HG02840 (cell line): Measurements from ENCODE around the gene C8G.

Experiments
- ATAC-seq: cut with Tn5 transposase; IDR thresholded peaks from one replicate; pipeline ENCODE4 v1.9.1; 2021; ENCODE audit warnings: mild to moderate bottlenecking, moderate library complexity, moderate number of reproducible peaks; ENCODE audit not compliant: unreplicated experiment, low FRiP score

C8G gene

DNA sequence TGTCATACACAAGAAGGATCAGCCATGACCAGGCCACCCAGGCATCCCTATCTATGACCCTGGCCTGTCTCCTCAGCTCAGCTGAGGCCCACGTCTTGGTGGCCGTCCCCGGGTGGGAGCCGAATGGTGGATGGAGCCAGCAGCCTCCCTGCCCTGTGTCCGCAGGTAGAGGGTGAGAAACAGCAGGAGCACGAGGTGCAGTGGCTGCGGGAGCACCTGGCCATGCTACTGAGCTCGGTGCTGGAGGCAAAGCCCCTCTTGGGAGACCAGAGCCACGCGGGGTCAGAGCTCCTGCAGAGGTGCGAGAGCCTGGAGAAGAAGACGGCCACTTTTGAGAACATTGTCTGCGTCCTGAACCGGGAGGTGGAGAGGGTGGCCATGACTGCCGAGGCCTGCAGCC, 25.0 kb upstream of the C8G start:
- no peak for ATAC-seq

GRCh38 chr9:136920734-136921231, 24.3 kb upstream of the C8G start:
- no peak for ATAC-seq

- ATAC-seq: no peak
Measured at GRCh38 chr9:136921307-136921706, 23.7 kb upstream of the C8G start.

DNA sequence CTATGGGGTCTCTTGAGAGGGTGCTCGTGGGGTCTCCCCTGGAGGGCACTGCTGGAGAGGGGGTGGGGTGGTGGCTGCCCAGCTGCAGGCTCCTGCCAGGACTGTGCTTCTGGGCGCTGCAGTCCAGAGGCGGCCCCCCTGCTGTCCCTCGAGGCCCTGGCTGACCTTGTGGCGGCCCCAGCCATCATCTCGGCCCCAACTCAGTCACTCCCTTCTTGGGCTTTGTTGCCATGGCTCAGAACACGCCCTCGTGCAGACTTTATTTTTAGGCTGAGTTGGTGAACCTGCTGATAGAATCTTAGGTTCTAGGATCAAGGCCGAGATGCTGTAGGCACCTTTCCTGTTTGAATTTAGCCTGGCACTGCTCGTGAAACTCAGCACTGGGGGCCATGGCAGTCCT, 23.3 kb upstream of the C8G start:
- ATAC-seq: no peak

DNA sequence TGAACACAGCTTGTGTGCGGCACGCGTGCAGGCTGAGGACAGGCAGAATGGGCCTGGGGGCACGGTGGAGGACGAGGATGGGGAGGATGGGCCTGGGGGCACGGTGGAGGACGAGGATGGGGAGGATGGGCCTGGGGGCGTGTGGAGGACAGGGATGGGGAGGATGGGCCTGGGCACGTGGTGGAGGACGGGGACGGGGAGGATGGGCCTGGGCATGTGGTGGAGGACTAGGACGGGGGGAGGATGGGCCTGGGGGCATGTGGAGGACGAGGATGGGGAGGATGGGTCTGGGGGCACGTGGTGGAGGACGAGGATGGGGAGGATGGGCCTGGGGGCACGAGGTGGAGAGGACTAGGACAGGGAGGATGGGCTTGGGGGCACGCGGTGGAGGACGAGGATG, 22.5 kb upstream of the C8G start:
- ATAC-seq: no peak

DNA sequence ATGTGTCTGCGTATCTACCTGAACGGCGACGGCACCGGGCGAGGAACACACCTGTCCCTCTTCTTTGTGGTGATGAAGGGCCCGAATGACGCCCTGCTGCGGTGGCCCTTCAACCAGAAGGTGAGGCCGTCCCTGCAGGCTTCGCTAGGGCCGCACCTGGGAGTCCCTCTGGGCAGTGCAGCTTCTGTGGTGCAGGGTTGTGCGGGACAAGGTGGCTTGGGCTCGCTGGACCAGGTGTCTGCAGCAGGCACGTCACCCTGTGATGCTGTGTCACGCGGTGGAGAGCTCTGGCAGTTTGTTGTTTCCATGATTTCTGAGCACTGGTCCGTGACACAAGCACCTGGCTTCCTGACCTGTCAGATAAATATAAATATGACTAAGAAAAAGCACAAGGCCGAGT, 21.2 kb upstream of the C8G start:
- ATAC-seq: no peak

DNA sequence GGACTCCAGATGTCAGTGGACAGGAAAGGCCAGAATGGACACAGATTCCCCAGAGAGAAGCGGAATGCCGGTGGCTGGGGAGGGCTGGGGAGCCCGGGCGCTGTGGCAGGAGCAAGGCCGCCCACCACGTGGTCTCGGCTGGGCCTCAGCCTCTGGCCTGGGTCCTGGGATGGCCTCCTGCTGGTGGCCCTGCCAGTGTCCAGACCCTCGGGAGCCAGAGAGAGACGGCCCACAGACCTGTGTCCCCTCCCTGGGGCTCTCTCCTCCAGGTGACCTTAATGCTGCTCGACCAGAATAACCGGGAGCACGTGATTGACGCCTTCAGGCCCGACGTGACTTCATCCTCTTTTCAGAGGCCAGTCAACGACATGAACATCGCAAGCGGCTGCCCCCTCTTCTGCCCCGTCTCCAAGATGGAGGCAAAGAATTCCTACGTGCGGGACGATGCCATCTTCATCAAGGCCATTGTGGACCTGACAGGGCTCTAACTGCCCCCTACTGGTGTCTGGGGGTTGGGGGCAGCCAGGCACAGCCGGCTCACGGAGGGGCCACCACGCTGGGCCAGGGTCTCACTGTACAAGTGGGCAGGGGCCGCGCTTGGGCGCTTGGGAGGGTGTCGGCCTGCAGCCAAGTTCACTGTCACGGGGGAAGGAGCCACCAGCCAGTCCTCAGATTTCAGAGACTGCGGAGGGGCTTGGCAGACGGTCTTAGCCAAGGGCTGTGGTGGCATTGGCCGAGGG, 19.5 kb upstream of the C8G start:
- no peak for ATAC-seq

DNA sequence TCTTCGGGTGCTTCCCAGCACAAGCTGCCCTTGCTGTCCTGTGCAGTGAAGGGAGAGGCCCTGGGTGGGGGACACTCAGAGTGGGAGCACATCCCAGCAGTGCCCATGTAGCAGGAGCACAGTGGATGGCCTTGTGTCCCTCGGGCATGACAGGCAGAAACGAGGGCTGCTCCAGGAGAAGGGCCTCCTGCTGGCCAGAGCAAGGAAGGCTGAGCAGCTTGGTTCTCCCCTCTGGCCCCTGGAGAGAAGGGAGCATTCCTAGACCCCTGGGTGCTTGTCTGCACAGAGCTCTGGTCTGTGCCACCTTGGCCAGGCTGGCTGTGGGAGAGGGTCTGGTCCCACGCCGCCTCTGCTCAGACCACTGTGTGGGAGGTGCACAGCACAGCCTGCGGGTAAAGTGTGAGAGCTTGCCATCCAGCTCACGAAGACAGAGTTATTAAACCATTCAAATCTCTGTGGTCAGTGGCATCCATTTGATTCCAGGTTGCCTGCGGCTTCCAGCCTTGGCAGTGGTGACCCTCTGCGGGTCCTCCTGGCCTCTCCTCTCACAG, 18.8 kb upstream of the C8G start:
- ATAC-seq: no peak

DNA sequence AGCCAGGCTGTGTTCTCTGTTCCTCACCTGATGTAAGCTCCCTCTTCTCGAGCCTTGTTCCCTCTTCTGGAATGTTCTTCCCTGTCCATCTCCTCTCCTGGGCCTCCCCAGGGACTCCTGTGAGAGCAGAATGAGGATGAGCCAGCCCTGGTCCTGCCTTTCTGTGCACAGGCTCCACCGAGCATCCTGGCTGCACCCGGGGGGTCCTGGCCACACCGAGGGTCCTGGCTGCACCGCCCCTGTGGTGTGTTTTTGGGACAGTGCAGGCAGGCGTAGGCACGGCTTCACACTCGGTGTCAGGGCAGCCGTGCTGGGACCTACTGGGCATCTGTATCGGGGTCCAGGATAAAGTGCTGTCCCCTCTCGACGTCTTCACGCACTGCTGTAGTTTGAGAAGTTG, 18.3 kb upstream of the C8G start:
- no peak for ATAC-seq

DNA sequence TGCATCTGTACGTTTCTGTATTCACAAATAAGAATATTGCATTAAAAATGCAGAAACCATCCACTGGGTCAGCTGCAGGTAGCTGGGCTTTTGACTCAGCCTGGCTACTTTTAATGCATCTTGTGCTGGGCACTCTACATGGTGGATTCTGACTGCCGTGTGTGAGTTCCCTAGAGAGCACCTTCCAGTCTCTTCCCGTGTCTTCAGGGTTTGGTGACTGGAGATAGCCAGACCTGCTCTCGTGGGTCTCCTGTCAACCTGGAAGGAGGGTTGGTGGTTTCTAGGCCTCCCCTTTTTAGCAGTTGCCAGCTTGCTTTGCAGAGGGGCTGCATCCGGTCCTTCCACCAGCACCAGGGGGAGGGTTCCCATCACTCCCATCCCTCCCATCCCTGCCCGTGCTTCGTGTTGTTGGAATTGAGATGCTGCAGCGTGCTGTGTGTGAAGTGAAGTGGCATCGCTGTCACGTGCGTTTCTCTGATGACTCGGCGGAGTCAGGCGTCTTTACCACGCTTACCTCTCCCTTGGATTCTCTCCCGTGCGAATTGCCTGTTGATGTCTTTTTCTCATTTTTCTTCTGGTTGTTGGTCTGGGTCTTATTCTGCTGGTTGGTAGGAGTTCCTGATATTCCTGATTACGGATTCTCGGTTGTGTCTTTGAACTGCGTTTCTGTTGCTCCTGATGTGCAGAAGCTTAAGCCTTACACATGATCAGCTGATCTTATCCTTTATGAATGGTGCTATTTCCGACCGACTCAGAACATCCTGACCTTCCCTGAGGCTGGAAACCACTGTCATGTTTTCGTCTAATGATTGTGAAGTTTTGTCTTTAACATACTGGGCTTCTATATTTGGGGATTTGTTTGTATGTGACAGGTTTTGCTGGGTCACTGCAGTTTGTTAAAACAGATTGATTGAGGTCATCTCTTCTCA, 17.4 kb upstream of the C8G start:
- ATAC-seq: no peak

GRCh38 chr9:136928591-136928990, 16.5 kb upstream of the C8G start:
- ATAC-seq: no peak

- ATAC-seq: no peak
Measured at GRCh38 chr9:136930014-136930413, 15.0 kb upstream of the C8G start.

DNA sequence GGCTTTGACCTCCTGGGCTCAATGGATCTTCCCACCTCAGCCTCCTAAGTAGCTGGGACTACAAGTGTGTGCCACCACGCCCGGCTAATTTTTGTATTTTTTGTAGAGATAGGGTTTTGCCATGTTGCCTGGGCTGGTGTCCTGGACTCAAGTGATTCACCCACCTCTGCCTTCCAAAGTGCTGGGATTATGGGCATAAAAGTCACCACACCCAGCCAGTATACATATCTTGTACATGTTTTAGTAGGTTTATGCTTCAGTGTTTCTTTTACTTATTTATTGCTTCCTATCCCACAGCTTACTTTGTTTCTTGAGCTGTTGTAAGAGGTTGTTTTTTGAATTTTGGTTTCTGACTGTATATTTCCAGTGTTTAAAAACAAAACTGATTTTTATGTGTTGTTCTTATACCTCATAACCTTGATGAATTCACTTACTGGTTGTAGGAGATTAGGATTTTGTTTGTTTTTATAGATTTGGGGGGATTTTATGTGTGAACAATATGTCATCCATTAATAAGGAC, 13.4 kb upstream of the C8G start:
- ATAC-seq: no peak

DNA sequence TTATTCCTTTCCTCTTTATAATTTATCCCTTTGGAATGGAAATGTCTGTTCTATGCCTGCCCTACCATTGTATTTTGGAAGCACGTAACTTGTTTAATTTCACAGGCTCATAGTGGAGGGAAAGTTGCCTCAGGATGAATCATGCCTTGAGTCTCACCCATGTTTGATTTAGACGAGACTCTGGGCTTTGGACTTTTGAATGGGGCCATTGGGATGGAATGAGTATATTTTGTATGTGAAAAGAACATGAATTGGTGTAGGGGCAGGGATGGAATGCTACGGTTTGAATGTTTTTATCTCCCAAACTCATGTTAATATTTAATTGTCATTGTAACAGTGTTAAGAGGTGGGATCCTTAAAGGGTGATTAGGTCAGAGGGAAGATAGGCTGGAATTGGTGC, 10.8 kb upstream of the C8G start:
- ATAC-seq: no peak

- no peak for ATAC-seq
Measured at GRCh38 chr9:136935651-136936050, 9.4 kb upstream of the C8G start.

DNA sequence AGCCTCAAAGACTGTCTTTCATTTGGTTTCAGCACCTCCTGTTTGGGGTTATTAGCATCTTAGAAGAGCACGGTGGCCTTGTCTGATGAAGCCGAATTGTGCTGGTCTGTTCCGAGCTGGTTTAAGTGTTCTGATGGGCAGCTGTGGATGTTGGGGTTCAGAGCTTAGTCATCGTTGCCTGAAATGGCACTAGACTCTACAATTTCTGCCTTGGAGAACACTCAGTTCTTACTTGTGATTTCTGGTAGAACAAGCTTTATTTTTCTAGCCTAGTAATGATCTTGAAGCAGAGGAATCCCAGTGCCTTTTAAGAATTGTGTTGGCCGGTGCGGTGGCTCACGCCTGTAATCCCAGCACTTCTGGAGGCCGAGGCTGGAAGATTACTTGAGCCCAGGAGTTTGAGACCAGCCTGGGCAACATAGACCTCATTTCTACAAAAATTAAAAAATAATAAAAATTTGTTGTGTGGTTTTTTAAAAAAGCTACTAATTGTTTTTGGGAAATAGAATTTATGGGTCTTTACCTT, 8.3 kb upstream of the C8G start:
- no peak for ATAC-seq

DNA sequence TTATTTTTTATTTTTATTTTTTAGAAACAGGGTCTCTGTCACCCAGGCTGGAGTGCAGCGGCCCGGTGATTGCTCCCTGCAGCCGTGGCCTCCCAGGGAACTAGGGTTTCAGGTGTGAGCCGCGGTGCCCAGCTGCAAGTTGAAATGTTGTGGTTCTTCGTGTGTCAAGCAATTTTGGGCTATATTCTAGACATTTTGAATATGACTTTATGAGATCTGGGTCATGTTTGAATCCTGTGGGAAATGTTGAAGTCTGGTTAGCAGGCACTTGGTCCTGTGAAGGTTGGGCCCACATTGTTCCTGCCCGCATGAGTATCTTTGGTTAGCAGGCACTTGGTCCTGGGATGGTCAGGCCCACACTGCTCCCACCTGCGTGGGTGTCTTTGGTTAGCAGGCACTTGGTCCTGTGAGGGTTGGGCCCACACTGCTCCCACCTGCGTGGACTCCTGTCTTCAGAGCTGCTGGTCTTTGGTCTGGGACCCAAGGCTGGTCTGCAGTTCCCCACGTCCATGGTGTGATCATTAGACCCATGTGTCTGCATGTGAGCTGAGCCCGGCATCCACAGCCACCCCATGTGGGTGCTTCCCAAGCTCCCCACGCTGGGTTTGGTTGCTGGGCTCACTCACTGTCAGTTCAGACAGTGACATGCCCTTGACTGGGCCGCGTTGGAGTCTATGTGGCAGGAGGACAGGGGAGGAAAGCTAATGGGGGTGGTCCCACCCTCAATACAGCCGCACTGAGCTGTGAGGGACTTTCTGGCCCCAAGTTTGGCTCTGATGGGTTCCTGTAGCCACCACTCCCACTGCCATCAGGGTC, 7.6 kb upstream of the C8G start:
- no peak for ATAC-seq

- ATAC-seq: no peak
Measured at GRCh38 chr9:136939431-136939995, 5.5 kb upstream of the C8G start.

DNA sequence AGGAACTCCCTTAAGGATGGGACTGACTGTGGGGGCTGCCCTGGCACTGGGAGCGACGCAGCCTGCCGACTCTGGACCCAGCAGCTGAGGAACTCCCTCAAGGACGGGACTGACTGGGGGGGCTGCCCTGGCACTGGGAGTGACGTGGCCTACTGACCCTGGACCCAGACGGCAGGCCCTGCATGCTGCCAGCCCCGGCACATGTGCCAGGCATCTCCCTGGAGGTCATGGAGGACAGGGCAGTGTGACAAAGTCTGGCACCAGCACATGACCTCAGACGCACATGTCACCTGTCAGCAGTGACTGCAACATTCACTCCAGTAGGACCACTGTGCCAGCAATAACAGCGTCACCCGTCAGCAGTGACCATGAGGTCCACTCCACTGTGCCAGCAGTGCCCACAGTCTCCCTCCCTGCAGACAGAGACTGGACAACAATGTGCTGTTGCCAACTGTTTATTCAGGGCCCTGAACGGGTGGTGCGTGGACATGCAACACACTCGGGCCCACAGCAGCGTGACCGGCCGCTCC, 5.0 kb upstream of the C8G start:
- no peak for ATAC-seq
